DOHH2 (cell line): ENCODE measurements around the gene ABHD4.
A peak's percentile ranks its signal among the peaks of the same experiment; 100 is the strongest.

ENCODE experiments used
- H3F3A ChIP-seq: fragments of 200-600 bp; sonication (generic), shearing (Covaris generic); 2 replicates; pipeline ENCODE4 v1.6.0; 2016; ENCODE audit warnings: antibody characterized with exemption, mild to moderate bottlenecking; ENCODE audit not compliant: control insufficient read depth, insufficient read depth
- H3K27ac ChIP-seq: fragments of 200-600 bp; sonication (generic); 2 replicates; pipeline ENCODE4 v1.5.1; 2014; ENCODE audit warnings: low read depth, mild to moderate bottlenecking, low read length, moderate library complexity
- H3K27me3 ChIP-seq: fragments of 200-600 bp; sonication (generic); 2 replicates; pipeline ENCODE4 v1.6.1; 2014; ENCODE audit warnings: mild to moderate bottlenecking, low read length, mixed read lengths; ENCODE audit not compliant: control insufficient read depth
- H3K36me3 ChIP-seq: fragments of 200-600 bp; sonication (generic); 2 replicates; pipeline ENCODE4 v1.6.1; 2014; ENCODE audit warnings: mild to moderate bottlenecking, low read length, moderate library complexity, mixed read lengths; ENCODE audit not compliant: control insufficient read depth
- H3K4me1 ChIP-seq: fragments of 200-600 bp; sonication (generic); 2 replicates; pipeline ENCODE4 v1.6.1; 2014; ENCODE audit warnings: mild to moderate bottlenecking, low read length, mixed read lengths; ENCODE audit not compliant: control insufficient read depth
- H3K4me2 ChIP-seq: fragments of 200-600 bp; sonication (generic); 2 replicates; pipeline ENCODE4 v1.6.0; 2014; ENCODE audit warnings: mild to moderate bottlenecking, low read length, moderate library complexity
- H3K4me3 ChIP-seq: fragments of 200-600 bp; sonication (generic); 2 replicates; pipeline ENCODE4 v1.5.1; 2014; ENCODE audit warnings: mild to moderate bottlenecking, low read length, mixed read lengths
- H3K79me2 ChIP-seq: fragments of 200-600 bp; sonication (generic); 2 replicates; pipeline ENCODE4 v1.6.1; 2014; ENCODE audit warnings: mild to moderate bottlenecking, low read length, mixed read lengths; ENCODE audit not compliant: control insufficient read depth
- H3K9me2 ChIP-seq: fragments of 200-600 bp; sonication (generic); replicated peaks from 2 replicates; pipeline ENCODE4 v1.6.1; 2014; ENCODE audit warnings: mild to moderate bottlenecking, low read length, mixed read lengths; ENCODE audit not compliant: control insufficient read depth
- H3K9me3 ChIP-seq: fragments of 200-600 bp; sonication (generic); 2 replicates; pipeline ENCODE4 v1.6.1; 2014; ENCODE audit warnings: antibody characterized with exemption, low read length, mixed read lengths; ENCODE audit not compliant: control insufficient read depth, insufficient read depth
- H4K20me1 ChIP-seq: fragments of 200-600 bp; sonication (generic); 2 replicates; pipeline ENCODE4 v1.6.0; 2014; ENCODE audit warnings: low read depth, mild to moderate bottlenecking, antibody characterized with exemption, low read length, moderate library complexity; ENCODE audit not compliant: control insufficient read depth, insufficient read depth
- EZH2phosphoT487 ChIP-seq: fragments of 200-600 bp; sonication (generic); IDR thresholded peaks from 2 replicates; pipeline ENCODE4 v1.6.1; 2017; ENCODE audit warnings: borderline replicate concordance, mild to moderate bottlenecking, antibody characterized with exemption, low read length, moderate library complexity, mixed read lengths
- TF ChIP-seq, protein P1 (sequence below): fragments of 200-600 bp; sonication (generic); IDR thresholded peaks from one replicate; pipeline ENCODE4 v1.5.1; 2014; ENCODE audit warnings: antibody characterized with exemption, mild to moderate bottlenecking, low read depth, low read length; ENCODE audit not compliant: poor library complexity, severe bottlenecking

ABHD4 gene

DNA sequence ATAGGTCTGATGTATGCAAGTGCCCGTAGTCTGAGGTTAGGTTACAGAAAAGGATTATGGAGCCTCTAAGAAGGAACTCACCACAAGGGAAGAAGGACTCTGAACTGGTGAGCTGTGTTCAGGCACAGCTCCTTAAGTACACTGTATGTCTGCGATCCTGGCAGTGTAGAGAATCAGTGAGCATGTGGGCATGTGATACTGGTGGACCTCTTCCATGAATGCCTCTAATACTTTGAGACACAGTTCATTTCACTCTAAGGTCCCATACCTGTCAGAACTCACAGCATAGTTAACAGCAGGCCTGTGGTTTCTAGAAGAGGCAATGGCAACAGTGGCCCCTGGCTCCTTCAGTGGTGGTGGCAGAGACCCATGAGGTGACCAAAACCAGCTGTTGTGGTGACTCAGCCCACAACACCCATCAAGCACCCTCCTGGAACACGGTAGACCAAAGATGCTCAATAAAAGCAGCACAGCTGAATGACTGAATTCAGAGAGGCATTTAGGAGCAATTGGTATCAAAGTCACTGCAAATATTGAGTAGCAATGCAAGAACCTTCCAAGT, 52.9 kb downstream of the ABHD4 start:
- Histone ChIP-seq H3K27me3 (no peaks in the 10 kb centered on the region), H3K9me3 (no peaks in the 10 kb centered on the region), H3K36me3 (no peaks in the 10 kb centered on the region), H3F3A (no peaks in the 10 kb centered on the region), H3K27ac (no peak overlapping the region), H3K9me2 (no peaks in the 10 kb centered on the region), H3K4me3 (no peak overlapping the region), H4K20me1 (no peaks in the 10 kb centered on the region), H3K4me2 (no peak overlapping the region), H3K79me2 (no peaks in the 10 kb centered on the region), H3K4me1 (no peaks in the 10 kb centered on the region)
- TF ChIP-seq EZH2phosphoT487, result no peak
- TF ChIP-seq, protein P1, sequence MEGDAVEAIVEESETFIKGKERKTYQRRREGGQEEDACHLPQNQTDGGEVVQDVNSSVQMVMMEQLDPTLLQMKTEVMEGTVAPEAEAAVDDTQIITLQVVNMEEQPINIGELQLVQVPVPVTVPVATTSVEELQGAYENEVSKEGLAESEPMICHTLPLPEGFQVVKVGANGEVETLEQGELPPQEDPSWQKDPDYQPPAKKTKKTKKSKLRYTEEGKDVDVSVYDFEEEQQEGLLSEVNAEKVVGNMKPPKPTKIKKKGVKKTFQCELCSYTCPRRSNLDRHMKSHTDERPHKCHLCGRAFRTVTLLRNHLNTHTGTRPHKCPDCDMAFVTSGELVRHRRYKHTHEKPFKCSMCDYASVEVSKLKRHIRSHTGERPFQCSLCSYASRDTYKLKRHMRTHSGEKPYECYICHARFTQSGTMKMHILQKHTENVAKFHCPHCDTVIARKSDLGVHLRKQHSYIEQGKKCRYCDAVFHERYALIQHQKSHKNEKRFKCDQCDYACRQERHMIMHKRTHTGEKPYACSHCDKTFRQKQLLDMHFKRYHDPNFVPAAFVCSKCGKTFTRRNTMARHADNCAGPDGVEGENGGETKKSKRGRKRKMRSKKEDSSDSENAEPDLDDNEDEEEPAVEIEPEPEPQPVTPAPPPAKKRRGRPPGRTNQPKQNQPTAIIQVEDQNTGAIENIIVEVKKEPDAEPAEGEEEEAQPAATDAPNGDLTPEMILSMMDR, result no peak

DNA sequence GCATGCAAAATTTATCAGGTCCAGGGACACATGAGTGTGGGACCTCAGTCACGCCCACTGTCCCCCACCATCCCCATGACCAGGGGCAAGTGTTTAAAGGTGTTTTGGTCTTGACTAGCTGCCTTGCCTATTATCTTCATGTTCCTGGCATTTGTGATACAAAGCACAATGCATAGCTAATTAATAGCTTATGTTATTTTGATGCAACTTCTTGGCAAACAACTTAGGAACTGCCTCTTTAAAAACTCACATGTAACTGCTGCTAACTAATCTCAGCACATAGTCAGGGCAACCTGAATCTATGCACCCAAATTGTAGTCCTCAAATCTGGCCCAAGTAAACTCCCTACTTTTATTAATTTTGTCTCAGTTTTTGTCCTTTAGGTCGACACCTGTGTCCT, 53.5 kb downstream of the ABHD4 start:
- H3K4me1 ChIP-seq, result no peaks in the 10 kb centered on the region
- TF ChIP-seq, protein P1, result no peak
- TF ChIP-seq EZH2phosphoT487, result no peak
- H4K20me1 ChIP-seq, result no peaks in the 10 kb centered on the region
- H3K9me2 ChIP-seq, result no peaks in the 10 kb centered on the region
- no peak overlapping the region for H3K4me2 ChIP-seq
- no peaks in the 10 kb centered on the region for H3K27me3 ChIP-seq
- H3K9me3 ChIP-seq, result no peaks in the 10 kb centered on the region
- no peaks in the 10 kb centered on the region for H3K79me2 ChIP-seq
- no peak overlapping the region for H3K27ac ChIP-seq
- no peaks in the 10 kb centered on the region for H3F3A ChIP-seq
- H3K4me3 ChIP-seq, result no peak overlapping the region
- H3K36me3 ChIP-seq, result no peaks in the 10 kb centered on the region

DNA sequence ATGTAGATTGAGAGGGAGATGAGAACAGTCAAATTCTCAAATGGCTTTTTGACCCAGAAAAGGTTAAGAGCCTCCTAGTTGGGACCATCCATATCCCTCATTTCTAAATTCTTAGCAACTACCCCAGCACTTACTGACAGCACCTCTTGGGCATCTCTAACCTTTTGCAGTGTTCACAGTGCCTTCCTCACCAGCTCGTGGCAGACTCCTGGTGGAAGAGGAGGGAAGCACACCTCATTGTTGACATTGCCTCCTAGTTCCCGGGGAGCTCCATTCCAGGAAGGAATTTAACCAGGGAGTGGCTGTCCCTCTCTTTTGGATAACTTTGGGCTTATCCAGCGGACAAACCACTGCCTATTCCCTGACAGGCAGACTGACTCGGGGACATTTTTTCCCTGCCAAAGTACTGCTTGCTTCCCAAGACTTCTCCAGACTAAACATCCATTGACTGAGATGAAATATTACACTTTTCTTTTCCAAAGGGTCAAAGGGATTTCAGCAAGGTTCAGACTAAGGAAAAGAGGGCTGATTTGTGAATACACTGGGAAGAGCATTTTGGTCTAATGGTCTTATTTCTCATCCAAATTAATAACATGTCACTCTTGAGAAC, 55.0 kb downstream of the ABHD4 start:
- Histone ChIP-seq H3K27ac (no peak overlapping the region), H3K4me3 (no peak overlapping the region), H3F3A (no peaks in the 10 kb centered on the region), H4K20me1 (no peaks in the 10 kb centered on the region), H3K9me3 (no peaks in the 10 kb centered on the region), H3K27me3 (no peaks in the 10 kb centered on the region), H3K79me2 (no peaks in the 10 kb centered on the region), H3K36me3 (no peaks in the 10 kb centered on the region), H3K9me2 (no peaks in the 10 kb centered on the region), H3K4me2 (no peak overlapping the region), H3K4me1 (no peaks in the 10 kb centered on the region)
- no peak for TF ChIP-seq EZH2phosphoT487
- TF ChIP-seq, protein P1, result peak; percentile 73
